GM18508 (cell line): ENCODE measurements around the gene SDF2.
A peak's percentile ranks its signal among the peaks of the same experiment; 100 is the strongest.
"Not testable (repeated sequence)": the region's sequence is repeated elsewhere in the genome, so short reads cannot be mapped to it uniquely, and the experiment has no call there.

ENCODE experiments used
- ATAC-seq: cut with Tn5 transposase; IDR thresholded peaks from one replicate; pipeline ENCODE4 v1.9.1; 2021; ENCODE audit warnings: moderate number of reproducible peaks; ENCODE audit not compliant: insufficient read depth, unreplicated experiment

The SDF2 gene

DNA sequence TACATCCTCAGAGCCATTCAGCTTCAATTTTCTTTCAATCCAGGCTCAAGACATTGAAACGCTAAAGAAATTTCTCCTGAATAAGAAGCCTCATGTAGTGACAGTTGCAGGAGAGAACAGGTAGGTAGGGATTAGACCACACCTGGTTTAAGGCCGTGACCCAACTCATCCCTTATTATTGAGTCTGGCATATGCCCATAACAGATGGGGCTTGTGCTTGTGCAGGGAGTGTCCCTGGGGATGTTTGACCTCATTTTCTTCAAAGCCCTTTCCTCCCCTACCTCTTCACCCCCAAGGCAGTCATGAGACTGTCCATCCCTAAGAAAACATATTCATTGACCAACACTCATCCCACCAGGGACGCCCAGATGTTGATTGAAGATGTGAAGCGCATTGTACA is 24.6 kb upstream of the SDF2 start:
- ATAC-seq = no peak

DNA sequence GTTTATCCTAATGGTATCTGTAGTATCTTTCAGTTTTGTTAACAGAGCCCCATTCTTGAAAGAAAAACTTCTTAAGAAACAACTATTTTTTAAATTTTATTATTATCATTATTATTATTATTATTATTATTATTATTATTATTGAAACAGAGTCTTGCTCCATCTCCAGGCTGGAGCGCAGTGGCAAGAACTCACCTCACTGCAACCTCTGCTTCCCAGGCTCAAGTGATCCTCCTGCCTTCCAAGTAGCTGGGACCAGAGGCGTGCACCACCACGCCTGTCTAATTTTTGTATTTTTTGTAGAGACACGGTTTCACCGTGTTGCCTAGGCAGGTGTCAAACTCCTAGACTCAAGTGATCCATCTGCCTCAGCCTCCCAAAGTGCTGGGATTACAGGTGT is 23.7 kb upstream of the SDF2 start:
- ATAC-seq = no peak

DNA sequence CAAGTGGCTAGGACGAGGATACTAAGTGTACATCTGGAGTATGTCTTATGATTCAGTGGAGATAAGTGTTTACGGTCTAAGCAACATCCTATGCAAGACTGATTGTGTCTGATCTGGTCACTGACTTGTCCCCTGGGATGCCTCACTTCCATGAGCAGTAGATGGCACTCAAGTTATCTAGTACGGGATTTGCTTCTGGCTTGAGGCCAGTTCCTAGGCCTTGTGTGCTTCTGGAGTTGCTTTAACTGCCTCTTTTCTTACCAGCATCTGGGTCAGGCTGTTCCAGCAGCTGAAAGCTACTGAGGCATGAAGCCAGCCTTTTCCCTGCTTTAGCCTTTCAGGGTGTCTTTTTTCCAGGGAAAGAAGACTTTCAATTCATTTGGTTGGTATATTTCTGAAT is 23.3 kb upstream of the SDF2 start:
- ATAC-seq = no peak

DNA sequence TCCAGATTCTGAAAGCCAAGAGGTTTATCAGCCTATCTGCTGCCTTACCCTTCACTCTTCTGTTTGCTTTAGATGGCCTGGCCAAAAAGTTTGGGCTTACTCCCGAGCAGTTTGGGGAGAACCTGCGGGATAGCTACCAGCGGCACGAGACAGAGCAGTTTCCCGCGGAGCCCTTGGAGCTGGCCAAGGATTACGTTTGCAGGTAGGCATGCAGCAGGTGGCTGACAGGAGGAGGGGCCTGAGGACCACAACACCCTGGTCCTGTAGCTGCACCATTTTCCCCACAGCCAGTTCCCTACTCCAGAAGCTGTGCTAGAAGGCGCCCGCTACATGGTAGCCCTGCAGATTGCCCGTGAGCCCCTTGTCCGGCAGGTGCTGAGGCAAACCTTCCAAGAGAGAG is 20.9 kb upstream of the SDF2 start:
- no peak for ATAC-seq

DNA sequence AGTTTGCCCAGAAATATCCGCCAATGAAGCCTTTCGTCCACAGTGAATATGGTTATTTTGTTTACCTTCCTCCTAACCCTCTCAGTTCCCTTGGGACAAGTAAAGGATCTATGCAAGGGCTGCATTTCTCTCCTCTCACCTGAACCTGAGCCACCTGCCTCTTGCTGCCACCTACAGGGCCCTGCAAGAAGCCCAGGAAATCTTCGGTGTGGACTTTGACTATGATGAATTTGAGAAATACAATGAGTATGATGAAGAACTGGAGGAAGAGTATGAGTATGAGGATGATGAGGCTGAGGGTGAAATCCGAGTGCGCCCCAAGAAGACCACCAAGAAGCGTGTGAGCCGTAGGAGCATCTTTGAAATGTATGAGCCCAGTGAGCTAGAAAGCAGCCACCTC is 14.3 kb upstream of the SDF2 start:
- ATAC-seq = no peak

DNA sequence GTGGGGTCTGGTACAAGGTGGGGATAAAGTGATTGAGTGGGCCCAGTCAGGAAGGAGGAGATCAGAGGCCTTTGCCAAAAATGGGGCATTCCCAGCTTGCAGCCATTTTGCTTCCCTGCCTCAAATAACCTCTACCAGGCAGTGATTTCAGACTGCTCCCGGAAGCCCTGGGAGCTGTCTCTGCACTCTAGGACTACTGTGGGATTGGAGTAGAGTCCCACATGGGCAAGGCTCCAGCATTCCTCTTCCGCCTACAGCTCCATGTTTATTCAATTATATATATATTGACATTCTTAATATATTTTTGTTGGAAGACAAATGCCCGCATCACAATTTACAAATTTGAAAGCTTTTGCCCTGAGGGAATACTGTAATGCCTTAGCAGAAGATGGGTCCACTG is 13.8 kb upstream of the SDF2 start:
- no peak for ATAC-seq

DNA sequence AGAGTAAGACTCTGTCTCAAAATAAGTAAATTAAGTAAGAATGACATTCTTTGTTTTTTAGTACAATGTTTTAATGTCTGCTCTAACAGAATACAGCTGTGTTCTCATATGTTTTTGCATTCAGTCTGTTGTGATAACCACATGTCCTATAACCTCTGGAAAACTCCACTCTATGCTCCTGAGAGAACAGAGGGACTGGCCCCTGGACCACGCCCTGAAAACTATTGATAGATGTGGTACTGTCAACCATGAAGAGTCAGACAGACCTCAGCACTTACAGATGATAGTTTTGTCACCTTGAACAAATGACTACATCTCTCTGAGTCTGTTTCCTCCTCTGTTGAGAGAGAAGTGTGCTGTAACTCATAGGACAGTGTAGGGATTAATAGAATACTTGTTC is 8.2 kb upstream of the SDF2 start:
- no peak for ATAC-seq

DNA sequence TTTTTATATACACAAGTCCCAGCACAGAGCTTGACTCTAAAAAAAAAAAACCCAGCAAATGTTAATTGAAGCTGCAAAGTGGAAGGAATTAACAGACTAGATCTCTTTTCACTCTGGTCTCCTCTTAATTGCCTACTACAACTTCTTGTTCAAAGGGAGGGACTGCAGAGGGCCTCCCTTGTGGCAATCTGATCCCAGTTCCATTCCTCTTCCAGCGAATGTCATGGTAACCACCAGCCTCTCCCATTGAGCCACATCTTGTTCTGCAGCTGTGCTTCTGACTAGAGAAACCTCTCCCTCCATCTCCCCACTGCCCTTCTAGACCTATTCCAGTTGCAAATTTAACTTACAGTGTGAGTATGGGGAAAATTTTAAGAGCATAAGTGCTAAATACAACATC is 6.2 kb upstream of the SDF2 start:
- no peak for ATAC-seq

DNA sequence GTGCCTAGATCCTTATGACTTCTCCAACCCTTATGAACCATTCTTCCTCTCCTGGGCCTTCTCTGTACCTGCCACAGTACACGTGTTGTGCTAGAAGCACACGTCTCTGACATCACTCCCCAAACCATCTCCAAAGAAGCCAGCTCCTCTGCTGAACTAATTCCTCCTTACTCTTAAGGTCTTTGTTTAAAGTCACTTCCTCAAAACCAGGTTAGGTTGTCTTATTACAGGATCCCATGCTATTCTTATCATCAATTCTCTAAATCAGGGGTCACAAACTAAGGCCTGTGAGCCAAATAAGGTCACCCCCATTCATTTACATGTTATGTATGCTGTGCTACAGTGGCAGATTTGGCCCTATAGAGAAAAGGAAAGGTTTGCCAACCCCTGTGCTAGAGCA is 4.3 kb upstream of the SDF2 start:
- ATAC-seq = no peak

DNA sequence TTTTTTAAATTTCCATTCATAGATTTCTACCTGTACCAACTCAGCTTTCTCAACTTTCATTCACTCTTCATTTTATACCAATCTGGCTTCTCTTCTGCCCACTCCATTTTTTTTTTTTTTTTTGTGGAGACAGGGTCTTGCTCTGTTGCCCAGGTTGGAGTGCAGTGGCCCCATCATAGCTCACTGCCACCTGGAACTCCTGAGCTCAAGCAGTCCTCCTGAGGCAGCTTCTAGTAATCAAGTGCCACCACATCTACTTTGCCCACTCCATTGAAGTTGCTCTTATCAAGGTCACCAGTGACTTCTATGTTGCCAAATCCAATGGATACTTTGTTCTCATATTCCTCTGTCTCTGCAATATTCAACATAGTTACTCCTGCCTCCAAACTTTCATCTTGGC is 2.0 kb upstream of the SDF2 start:
- no peak for ATAC-seq

DNA sequence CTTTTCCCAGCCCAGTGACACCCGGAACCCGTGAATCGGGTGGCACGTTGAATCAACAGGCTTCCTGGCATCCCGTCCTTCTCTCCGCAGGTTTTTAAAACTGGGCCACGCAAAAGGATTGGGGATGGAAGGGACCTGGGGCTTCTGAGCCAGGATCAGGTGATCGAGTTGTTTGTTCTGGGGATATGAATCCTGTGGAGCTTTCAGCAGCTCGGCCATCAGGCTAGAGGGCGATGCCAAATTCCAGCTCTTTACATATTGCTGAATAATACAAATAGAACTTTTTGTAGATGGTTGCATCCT is 772 bp upstream of the SDF2 start:
- no peak for ATAC-seq

DNA sequence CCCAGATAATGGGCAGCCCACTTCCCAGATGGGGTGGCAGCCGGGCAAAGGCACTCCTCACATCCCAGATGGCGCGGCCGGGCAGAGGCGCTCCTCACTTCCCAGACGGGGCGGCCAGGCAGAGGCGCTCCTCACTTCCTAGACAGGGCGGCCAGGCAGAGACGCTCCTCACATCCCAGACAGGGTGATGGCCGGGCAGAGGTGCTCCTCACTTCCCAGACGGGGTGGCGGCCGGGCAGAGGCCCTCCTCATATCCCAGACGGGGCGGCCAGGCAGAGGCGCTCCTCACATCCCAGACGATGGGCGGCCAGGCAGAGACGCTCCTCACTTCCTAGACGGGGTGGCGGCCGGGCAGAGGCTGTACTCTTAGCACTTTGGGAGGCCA is 2.2 kb downstream of the SDF2 start:
- ATAC-seq = not testable (repeated sequence)

DNA sequence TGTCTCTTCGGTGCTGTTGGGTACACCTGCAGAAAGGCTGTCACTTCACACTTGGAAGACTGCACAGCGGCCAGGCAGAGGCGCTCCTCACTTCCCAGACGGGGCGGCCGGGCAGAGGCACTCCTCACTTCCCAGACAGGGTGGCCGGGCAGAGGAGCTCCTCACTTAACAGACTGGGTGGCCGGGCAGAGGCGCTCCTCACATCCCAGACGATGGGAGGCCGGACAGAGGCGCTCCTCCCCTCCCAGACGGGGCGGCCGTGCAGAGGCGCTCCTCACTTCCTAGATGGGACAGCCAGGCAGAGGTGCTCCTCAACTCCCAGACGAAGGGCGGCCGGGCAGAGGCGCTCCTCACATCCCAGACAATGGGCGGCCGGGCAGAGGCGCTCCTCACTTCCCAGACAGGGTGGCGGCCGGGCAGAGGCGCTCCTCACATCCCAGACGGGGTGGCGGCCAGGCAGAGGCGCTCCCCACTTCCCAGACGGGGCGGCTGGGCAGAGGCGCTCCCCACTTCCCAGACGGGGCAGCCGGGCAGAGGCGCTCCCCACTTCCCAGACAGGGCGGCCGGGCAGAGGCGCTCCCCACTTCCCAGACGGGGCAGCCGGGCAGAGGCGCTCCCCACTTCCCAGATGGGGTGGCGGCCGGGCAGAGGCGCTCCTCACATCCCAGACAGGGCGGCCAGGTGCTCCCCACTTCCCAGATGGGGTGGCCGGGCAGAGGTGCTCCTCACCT is 2.8 kb downstream of the SDF2 start:
- ATAC-seq = not testable (repeated sequence)

DNA sequence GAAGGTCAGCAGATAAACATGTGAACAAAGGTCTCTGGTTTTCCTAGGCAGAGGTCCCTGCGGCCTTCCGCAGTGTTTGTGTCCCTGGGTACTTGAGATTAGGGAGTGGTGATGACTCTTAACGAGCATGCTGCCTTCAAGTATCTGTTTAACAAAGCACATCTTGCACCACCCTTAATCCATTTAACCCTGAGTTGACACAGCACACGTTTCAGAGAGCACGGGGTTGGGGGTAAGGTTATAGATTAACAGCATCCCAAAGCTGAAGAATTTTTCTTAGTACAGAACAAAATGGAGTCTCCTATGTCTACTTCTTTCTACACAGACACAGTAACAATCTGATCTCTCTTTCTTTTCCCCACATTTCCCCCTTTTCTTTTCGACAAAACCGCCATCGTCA is 3.4 kb downstream of the SDF2 start:
- ATAC-seq = not testable (repeated sequence)

DNA sequence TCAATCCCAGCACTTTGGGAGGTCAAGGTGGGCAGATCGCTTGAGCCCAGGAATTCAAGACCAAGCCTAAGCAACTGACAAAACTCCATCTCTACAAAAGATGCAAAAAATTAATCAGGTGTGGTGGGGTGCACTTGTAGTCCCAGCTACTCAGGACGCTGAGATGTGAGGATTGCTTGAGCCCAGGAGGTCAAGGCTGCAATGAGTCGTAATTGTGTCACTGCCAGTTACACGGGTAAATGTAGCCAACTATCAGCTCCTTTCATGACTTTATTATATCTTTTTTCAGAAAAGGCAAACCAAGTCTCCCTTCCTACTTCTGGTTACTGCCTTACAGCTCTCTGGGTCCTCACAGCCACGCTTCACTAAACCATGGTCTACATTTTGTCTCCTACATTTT is 4.0 kb downstream of the SDF2 start:
- no peak for ATAC-seq

DNA sequence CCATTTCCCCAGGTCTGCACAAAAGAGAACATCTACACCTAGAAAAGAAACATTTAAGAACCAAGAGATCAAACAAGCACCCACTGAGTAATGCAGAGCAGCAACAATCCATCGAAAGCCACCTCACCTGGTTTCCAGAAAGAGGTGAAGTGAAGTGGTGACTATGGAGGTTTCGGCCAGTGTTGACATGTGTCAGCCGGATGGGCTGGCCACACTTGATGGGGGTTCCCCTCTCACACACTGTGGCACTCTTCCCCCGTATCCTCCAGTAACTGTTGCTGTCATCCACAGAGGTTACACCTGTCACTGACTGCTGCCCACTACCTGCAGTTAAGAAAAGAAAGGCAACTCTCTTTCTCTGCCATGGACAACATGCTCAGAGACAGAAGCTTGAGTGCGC is 6.5 kb downstream of the SDF2 start:
- ATAC-seq = no peak

DNA sequence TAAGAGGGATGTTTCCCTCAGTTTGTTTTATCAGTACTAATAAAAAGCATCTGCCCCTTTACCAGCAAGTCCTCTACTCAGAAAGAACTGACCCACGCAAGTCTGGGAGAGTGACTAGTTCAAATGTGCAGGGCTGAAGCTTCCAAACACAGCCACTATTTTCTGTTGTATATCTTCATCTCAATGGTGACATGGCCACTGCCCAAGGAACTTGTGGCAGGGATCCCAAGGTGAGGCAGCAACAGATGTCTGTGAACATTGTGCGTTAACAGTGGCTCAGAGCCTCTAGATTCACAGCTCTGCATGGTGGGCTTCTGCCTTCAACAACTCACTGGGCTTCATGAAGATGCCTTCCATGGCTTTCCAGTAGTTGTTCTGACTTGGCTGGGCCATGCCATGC is 13.0 kb downstream of the SDF2 start:
- ATAC-seq = no peak

DNA sequence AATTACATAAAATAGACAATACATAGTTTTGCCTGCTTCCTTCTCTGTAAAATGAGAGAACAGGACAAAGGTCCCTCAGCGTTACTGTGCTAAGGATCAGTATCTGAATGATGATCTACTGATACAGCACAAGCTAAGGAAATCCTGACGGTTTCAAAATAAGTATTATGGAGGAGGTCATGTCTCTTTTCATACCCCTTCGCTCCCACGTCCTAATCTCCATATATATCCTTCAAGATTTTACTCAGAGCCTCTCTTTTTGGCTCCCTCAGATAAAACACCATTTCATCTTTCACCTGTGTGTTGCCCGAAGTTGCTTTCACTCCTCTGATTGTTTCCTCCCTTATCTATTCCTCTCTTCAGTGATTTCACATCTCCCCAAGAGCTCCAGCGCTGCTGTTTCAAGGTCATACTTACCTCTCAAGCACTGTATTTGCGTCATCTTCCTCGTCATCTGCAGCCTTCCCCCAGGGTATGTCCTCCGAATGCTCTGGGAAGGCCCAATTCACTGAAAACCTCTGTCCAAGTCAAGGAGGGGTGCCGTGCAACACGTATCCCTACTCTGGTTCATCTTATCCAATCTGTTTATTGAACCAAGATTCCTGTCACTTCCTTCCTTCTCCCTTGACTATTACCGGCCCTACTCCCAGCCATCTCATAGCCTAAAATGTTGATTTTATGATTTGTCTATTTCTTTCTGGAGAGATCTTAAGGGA is 15.5 kb downstream of the SDF2 start:
- ATAC-seq = no peak

DNA sequence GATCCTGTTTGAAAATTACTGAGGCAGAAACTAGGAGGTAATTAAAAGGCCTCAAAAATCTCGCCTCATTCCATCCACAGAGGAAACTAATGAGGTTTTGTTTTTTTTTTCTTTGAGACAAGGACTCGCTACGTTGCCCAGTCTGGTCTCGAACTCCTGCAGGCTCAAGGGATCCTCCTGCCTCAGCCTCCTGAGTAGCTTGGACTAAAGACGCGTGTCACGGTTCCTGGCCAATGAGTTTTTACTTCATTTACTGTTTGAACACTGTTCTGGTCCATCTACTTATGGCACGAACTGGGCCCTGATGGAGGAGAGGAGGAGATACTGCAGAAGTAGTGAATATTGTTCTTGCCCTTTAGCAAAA is 16.1 kb downstream of the SDF2 start:
- ATAC-seq = no peak

DNA sequence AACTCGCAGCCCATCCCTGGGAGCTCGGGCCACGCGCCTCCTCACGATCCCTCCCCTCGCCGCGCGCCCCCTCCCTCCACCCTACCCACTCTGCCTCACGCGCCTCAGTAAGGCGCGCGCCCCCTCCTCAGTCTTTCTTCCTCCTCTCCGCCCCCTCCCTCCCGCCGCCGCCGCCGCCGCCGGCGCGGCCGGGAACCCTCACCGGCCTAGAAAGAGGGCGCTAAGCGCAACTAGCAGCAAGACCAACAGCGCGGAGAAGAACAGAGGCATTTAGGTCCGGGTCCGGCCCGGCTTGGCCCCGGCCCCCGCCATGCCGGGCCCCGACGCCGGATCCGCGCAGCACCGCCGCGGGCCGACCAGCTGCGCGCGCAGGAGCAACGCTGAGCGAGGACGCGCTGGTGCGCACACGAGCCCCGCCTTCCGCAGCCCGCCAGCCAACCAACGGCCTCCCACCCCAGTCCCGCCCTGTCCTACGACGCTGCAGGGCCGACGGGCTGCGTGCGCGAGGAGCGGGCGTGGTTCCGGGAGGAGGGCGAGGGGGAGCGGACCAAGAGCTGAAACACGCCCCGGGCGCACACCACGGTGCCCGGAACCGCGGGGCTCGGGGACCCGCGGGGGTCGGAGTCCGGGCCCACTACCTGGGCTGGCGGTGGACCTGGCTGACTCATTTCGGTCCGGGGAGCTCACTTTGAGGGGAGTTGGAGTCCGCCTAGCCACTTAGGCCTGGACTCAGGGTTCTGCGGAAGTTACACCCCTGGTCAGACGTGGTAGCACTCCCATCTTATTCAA is 16.7 kb downstream of the SDF2 start, which contains the start of gene BLTP2:
TSS of gene BLTP2 (minus strand) at position 372 of the 789 bp plus-strand sequence. CDS start at position 270, 102 bp downstream.
- peak; percentile 52 for ATAC-seq

DNA sequence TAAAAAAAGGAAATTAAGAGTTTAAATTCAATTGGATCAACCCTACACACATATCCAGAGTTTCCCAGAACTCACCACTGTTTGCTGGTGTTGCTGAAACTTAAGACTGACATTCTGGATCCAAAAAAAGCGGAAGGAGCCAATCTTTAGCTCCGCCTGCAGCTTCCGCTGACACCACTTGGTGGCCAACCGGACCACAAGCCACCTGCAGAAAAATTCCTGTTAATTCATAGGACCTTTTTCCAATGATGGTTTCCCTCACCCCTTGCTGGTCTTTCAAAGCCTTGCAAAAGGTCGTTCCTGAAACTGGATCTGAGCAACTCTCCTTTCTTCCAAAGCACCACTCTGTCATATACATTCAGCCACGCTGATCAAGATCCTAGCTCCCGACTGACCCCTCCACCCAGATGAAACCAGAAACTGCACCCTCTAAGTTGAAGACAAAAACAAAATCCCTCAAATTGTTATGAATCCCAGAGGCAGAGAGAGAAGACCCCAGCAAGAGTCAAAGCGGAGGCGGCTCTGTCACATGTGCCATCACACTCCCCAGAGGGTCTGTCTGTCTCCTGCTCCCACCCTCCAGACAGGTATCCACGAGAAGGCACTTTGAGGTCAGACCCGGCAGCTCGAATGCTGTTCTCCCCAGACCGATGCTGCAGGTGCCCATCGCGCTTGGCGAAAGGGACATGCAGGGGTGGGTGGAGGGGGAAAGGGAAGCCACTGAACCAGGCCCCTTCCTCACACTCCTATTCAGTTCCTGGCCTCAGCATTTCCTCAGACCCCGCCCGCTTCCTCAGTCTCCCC is 17.5 kb downstream of the SDF2 start:
- no peak for ATAC-seq
